GM18498 (cell line): ENCODE measurements around the gene SPINT4.
"Not testable (repeated sequence)": the region's sequence is repeated elsewhere in the genome, so short reads cannot be mapped to it uniquely, and the experiment has no call there.

Experiments used
- ATAC-seq: cut with Tn5 transposase; IDR thresholded peaks from one replicate; pipeline ENCODE4 v1.9.1; 2021; ENCODE audit warnings: mild to moderate bottlenecking, moderate library complexity; ENCODE audit not compliant: unreplicated experiment

Gene SPINT4

GRCh38 chr20:45722047-45722446, at the start of gene SPINT4:
Gene SPINT4 (plus strand): TSS chr20:45722347. CDS start chr20:45722368, 21 bp downstream.
- ATAC-seq = no peak

- no peak for ATAC-seq
Measured at GRCh38 chr20:45672765-45673164, 49.4 kb upstream of the SPINT4 start.

GRCh38 chr20:45679650-45680049, 42.5 kb upstream of the SPINT4 start:
- ATAC-seq = no peak

GRCh38 chr20:45685896-45686295, 36.3 kb upstream of the SPINT4 start:
- ATAC-seq = no peak

GRCh38 chr20:45693346-45693745, 28.8 kb upstream of the SPINT4 start:
- ATAC-seq = not testable (repeated sequence)

- ATAC-seq = no peak
Measured at GRCh38 chr20:45695496-45695895, 26.7 kb upstream of the SPINT4 start.

- no peak for ATAC-seq
Measured at GRCh38 chr20:45701104-45701503, 21.0 kb upstream of the SPINT4 start.

- no peak for ATAC-seq
Measured at GRCh38 chr20:45701873-45702272, 20.3 kb upstream of the SPINT4 start, which contains the start of gene WFDC13. Gene WFDC13 (plus strand): TSS chr20:45702038. CDS start chr20:45702124, 86 bp downstream.

- no peak for ATAC-seq
Measured at GRCh38 chr20:45704969-45705637, 17.0 kb upstream of the SPINT4 start, which contains the start of gene WFDC10B. Gene WFDC10B (minus strand): TSS chr20:45705019. CDS start chr20:45685992, 19,027 bp downstream.

- ATAC-seq = not testable (repeated sequence)
Measured at GRCh38 chr20:45716141-45716688, 5.9 kb upstream of the SPINT4 start.

- no peak for ATAC-seq
Measured at GRCh38 chr20:45725134-45725533, 3.0 kb downstream of the SPINT4 start.

- no peak for ATAC-seq
Measured at GRCh38 chr20:45727044-45727443, 4.9 kb downstream of the SPINT4 start.

GRCh38 chr20:45732199-45732598, 10.1 kb downstream of the SPINT4 start:
- no peak for ATAC-seq

- no peak for ATAC-seq
Measured at GRCh38 chr20:45735552-45735951, 13.4 kb downstream of the SPINT4 start.

GRCh38 chr20:45735988-45736387, 13.8 kb downstream of the SPINT4 start:
- ATAC-seq = no peak

GRCh38 chr20:45742596-45742995, 20.4 kb downstream of the SPINT4 start:
- ATAC-seq = no peak

- ATAC-seq = no peak
Measured at GRCh38 chr20:45745015-45745414, 22.9 kb downstream of the SPINT4 start.

GRCh38 chr20:45751721-45752120, 29.6 kb downstream of the SPINT4 start:
- ATAC-seq = no peak

GRCh38 chr20:45752746-45753145, 30.6 kb downstream of the SPINT4 start:
- no peak for ATAC-seq

GRCh38 chr20:45758096-45758495, 35.9 kb downstream of the SPINT4 start:
- no peak for ATAC-seq

GRCh38 chr20:45759921-45760320, 37.8 kb downstream of the SPINT4 start:
- ATAC-seq = not testable (repeated sequence)

GRCh38 chr20:45761966-45762365, 39.8 kb downstream of the SPINT4 start:
- ATAC-seq = not testable (repeated sequence)
